ENCODE results near the gene SLC10A7.

Gene SLC10A7, protein sequence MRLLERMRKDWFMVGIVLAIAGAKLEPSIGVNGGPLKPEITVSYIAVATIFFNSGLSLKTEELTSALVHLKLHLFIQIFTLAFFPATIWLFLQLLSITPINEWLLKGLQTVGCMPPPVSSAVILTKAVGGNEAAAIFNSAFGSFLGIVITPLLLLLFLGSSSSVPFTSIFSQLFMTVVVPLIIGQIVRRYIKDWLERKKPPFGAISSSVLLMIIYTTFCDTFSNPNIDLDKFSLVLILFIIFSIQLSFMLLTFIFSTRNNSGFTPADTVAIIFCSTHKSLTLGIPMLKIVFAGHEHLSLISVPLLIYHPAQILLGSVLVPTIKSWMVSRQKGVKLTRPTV

DNA sequence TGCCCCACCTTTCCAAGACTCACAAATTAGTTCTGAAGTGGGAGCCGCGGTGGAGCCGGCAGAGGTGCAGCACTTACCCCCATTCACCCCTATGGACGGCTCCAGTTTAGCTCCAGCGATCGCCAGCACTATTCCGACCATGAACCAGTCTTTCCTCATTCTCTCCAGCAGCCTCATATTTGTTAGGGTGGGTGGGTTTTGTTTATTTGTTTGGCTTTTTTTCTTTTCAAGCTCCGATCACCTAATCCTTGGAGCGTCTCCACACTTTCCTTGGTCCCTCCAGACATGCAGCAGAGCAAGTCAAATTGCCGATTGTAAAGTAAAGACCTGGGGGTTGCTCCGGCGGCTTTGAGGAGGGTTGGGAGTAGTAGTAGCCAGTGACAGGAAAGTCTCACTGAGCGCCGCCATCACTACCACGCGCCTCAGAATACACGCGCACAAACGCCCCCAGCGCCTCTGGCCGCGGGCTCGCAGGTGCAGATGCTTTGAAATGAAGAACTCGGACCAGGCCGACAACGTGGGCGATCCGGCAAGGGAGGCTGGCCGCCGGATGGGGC lies at the start of gene SLC10A7:
Gene SLC10A7 (minus strand): TSS at position 400 of the 557 bp plus-strand sequence. CDS start 223 bp downstream, at position 177.
- peak; percentile 75 for DNase-seq

DNA sequence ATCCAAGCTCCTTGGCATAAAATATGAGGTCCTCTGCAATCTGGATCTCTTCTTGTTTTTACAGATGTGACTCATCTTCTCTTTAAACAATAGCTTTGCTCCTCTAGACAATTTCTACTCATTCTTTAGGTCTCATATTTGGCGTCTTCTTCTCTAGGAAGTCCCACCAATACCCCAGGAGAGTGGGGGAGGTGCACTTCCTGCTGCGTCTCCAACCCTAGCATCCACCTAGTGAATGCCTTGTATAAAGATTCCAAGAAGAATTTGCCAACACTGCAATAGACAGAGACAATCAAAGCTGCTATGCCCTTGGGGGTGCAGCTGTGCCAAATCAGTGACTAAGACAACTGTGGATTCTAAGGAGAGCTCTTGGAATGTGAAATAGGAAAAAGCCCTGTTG lies 45.7 kb upstream of the SLC10A7 start:
- no peak for DNase-seq

DNA sequence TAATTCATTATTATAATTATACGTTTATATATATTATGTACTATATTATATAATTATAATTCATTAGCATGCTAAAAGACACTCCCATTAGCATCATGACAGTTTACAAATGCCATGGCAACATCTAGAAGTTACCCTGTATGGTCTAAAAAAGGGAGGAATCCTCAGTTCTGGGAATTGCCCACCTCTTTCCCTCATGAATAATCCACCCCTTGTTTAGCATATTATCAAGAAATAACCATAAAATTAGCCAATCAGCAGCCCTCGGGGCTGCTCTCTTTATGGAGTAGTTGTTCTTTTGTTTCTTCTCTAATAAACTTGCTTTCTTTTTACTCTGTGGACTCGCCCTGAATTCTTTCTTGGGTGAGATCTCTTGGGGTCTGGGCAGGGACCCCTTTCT lies 42.8 kb upstream of the SLC10A7 start:
- no peak for DNase-seq

DNA sequence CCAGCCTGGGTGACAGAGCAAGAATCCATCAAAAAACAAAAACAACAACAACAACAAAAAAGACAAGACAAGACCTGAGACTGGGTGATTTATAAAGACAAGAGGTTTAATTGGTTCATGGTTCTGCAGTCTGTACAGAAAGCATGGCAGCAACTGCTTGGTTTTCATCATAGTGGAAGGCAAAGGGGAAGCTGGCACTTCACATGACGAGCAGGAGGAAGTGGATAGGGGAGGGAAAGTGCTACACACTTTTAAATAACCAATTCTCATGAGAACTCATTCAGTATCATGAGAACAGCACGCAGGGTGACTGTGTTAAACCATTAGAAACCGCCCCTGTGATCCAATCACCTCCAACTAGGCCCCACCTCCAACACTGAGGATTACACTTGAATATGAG lies 28.4 kb upstream of the SLC10A7 start:
- DNase-seq, result no peak

DNA sequence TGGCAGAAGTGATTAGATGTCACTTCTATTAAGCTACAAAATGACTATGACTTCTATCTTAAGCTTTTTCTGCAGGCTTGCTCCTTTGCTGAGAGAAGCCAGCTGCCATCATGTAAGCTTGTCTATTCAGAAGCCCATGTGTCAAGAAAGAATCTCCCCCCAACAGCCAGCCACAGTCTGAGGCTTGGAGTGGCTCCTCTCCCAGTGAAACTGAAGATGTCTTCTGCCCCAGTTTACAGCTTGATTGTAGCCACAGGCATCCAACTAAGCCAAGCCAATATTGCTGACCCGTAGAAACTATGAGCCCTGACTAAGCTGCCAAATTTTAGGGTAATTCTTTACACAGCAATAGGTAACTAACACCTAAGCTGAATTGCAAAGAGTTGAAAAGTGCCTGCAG lies 26.7 kb upstream of the SLC10A7 start:
- no peak for DNase-seq

DNA sequence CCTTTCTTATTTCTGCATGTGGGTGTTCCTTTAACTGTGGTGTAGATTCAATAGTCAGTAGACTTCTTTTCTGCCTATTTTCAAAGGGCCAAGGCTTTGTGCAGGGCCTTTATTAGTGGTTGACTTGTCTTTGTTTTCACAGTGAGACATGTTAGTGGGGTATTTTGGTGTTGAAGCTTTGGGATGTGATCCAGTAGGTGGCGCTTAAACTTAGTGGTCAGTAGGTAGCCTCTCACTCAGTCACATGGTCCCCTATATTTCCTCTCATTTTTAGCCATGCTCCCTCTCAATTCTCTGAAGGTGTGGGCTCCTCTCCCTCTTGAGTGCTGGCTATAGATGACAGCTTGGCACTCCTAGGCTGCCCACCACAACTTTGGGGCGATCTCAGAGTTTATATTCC lies 23.4 kb upstream of the SLC10A7 start:
- DNase-seq, result no peak

DNA sequence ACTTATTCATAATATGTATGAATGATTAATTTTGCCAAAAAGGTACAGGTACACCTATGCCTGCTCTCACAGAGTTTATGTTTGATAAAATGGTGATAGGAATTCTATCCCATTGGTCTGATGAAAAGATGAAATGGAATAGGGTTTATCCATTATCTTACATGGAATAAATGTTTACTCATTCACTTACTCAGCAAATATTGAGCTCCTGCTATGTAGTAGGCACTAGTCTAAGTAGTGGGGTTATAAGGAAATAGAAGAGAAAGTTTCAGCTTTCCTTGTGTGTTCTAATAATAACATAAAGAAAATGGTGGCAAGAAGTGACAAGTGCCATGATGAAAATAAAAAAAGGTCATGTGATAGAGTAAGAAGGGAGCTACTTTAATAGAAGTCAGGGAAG lies 12.4 kb upstream of the SLC10A7 start:
- DNase-seq, result no peak

DNA sequence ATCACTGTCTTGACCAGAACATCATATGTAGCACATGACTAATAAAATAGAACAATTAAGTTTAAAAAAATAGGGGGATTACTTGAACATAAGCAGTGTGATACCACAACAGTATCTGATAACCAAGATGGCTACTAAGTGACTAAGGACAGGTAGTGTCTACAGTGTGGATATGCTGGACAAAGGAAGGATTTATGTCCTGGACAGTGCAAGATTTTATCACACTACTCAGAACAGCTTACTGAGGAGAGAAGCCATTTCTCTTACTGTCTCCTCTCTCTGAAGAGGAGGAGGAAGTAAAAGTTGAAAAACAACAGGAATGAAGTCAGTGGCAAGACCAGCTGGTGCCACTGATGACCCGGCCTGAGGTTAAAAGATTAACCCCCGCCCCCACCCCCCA lies 4.0 kb upstream of the SLC10A7 start:
- DNase-seq, result no peak

DNA sequence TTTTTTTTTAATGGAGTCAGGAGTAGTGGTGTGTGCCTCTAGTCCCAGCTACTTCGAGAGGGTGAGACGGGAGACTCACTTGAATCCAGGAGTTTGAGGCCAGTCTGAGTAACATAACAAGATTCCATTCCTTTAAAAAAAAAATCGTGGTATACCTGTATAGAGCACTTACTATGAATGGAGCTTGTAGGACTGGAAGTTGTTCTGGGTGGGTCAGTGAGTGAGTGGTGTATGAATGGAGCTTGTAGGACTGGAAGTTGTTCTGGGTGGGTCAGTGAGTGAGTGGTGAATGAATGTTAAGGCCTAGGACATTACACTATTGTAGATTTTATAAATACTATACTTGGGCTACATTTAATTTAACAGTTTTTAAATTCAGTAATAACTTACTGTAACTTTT lies 2.9 kb upstream of the SLC10A7 start:
- DNase-seq, result no peak

DNA sequence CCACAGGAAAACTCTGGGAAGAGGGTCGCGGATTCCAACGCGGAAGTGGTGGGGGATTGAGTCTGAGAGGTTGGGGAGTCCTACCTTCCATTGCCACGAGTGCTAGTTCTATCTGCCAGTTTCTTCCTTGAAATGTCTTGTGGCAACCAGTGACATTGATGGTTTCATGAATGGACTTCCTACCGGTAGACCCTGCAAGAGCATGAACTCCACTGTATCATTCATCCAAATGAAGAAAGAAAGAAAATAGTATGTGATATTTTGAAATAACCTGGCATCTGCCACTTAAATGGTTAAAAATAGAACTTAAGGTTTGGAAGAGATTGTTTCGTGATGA lies 1.1 kb upstream of the SLC10A7 start:
- DNase-seq, result no peak

DNA sequence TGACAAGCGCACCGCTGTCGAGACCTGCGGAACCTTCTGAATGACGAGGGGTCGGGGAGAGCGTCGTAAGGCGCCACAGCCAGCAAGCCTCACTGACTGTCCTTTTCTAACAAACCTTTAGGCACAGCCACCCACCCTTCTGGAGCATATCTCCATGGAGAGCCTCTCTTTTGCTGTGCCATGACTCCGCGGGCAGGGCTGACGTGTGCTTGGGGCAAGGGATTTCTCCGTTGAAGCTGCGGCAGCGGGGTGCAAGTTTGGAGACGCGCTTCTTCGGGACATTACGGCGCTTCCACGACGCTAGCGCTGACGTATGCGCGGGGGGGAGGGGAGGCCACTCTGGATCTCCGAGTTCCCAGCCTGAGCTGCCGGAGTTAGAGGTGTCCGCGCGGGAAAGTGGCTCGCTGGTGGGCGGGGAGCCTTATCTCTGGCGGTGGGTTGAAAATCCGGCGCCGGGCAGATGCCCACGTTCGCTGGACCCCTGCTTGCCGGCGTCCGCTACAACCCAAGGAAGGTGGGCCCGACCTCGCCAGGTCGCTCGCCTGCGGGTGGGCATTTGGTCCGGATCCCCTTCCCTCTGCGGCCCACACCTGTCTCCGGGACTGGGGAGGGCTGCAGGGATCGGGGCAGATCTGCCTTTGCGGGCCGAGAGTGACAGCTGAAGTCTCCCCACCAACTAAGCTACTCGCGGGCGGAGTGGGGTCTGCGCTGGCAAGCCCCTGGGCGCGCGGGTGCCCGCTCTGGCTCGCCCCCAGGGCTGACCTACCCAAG lies 543 bp upstream of the SLC10A7 start:
- peak; percentile 84 for DNase-seq

DNA sequence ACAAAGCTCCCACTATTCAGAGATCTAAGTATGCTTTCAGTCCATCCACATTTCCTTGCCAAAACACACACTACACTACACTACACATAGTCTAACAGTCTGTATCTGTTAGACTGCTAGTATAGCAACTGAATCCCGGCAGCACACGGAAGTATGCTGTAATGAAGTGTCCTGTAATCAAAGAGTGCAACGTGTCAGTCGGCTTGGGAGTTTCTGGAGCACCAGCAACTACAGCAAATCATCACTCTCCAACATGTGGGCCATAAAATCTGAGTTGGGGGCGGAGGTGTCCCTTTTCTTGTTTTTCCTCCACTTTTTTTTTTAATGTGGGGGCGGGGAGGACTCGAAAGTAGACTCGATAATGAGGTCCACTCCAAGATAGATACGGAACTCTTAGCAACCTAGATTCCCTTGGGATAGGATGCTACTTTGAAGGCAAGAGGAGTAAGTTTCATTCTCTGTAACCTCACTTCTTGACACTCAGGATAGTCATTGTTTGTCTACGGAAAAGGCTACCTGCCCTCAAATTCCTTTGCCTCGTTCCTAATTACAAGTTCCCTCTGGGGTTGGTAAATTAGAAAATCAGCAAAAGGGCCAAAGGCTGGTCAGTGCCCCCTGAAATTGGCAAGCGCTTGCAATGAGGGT lies 722 bp downstream of the SLC10A7 start:
- no peak for DNase-seq

DNA sequence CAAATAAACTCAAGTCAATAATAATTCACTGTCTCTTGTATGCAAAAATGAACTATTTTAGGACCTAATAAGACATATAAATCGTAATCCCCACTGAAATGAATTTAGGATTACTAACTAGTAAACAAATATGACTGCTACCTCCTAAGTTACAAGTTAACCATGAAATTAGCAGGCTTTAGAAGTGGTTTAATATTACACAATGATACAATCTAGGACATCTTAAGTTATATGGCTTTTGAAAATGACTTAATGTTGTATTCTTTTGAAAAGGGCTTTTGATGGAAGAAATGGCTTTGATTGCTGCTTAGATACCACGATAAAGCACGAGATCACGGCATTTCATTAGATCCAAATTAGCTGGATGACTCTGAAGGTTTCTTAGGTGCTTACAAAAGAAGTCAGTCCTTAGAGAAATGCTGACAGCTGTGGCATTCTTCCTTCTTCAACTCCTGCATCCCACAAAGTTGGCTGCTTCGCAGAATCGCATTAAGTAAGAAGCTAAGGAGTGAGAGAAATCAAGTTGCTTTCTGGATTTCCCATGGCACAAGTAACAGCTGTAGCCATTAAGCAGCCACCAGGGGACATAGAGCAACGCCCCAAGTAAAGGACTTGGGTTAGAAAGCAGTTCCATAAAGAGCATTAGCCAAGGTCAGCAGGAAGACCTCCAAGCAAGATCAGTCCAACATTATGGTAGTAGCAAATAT lies 6.9 kb downstream of the SLC10A7 start:
- no peak for DNase-seq

DNA sequence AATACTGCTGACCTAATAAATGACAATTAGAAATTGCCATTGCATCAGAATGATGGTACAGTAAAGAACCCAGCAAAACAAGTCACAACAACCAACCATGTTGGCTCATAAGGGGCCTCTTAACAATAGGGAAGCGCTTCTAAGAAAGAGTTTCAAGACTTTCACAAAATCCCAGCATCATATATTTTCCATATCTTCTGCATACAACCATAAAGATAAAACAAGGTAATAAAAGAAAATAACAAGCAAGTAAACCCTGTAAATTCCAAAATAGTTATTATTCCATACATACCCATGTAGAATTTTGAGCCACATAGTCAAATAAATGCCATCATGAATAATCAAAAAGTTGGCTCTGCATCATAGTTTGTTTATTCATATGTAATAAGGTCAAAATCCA lies 8.2 kb downstream of the SLC10A7 start:
- no peak for DNase-seq

DNA sequence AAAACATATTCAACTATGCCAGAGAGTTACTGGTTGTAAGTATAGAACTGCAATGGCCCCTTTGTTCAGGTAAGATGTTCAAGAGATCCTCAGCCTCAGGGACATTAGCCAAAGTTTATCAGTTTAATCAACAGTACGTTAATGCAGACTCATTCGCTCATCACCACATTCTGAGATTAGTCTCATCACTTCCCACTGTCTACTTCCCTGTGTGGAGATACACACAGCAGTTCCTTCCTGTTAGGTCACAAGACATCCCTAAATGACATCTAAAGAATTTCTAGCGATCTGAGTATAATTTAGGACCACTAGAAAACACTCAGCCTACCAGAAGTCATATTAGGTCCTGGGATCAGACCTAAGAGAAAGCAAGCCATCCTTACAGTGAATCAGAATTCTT lies 10.4 kb downstream of the SLC10A7 start:
- no peak for DNase-seq

DNA sequence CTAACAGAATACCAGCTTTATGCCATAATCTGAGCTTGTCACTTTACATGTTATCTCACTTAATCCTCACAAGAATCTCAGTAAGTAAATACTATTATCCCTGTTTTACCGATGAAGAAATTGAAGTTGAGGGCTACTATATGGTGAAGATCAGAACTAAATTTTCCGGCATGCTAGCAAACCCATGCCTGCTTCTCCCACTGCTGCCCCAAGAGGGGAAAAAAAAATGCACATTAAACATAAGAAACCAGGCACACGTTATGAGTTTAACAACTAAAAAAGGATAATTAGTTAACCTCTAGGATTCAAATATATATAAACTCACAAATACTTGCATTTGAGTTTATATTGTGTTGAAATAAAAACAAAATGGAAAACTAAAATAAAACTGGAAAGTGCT lies 10.8 kb downstream of the SLC10A7 start:
- no peak for DNase-seq

DNA sequence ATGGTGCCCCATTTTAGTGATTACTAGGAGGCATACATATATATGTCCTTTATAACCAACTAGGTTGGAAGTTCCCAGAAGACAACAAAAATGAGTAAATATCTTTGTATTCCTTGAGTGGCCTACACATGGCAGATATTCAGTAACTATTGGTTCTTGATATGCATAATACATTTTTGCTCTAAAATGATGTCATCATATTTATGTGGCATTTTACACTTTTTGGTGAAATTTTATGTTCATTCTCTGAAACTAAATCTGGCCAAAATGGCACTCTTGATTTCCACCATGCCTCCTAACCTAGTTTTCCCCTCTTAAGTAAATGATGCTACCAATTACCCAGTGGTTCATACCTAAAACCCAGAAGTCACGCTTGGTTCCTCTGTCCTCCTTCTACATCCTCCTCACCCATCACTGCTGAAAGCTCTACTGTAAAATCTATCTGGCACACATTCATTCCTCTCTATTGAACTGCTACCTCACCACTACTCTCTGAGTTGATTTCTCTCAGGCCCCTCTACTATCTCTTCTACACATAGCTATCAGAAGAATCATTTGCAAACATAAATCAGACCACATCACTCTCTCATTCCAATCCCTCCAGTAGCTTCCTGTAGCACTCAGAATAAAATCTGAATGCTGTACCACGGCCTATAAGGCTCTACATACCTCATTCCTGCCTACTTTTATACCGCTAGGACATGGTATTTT lies 13.4 kb downstream of the SLC10A7 start:
- DNase-seq, result no peak

DNA sequence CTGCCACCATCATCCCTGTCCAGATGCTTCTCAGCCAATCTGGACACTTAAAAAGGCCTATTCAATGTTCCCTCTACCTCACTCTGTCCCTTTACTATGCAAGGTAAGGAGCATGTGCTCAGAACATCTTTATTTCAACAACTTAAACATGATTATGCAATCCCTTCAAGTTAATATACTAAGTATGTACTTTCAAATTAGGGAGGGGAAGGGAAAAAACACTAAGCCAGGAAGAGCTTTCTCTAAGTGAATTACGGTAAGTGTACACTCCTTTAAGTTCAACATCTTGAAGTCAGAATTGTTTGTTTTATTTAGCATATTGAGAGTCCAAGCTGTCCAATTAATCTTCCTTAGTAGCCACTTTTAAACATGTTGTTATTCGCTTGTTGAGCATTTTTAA lies 14.1 kb downstream of the SLC10A7 start:
- DNase-seq, result no peak

DNA sequence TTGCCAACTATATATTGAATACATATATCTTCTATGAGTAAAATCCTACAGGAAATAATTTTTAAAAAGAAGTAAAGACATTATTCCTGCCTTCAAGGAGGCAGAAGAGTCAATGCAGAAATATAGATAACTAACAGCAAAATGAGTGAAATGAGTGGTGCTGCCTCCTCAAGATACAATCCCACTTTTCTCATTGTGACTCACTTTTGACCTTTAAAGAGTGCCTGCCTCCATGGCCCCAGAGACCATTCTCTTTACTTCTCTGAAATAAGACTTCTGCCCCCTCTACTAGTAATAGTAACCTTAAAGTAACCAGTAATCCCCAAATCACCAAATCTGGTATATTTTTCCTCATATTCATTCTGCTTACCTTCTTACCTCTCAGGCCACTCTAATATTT lies 15.5 kb downstream of the SLC10A7 start:
- no peak for DNase-seq

DNA sequence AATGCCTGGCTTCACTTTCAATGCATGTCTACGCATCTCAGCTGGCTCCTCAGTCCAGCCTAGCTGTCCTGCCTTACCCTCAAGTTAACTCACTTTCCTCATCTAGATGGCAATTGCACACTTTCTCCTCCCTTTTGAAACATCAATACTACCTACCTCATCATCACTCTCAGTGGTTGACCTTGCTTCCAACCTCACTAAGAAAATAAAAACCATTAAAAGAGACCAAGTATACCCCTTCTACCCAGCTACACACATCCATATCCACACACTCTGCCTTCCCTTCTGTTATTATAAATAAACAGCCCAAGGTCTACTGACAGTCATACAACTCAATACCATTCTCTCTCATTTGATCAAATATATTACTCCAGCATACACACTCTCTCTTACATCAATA lies 21.5 kb downstream of the SLC10A7 start:
- no peak for DNase-seq

DNA sequence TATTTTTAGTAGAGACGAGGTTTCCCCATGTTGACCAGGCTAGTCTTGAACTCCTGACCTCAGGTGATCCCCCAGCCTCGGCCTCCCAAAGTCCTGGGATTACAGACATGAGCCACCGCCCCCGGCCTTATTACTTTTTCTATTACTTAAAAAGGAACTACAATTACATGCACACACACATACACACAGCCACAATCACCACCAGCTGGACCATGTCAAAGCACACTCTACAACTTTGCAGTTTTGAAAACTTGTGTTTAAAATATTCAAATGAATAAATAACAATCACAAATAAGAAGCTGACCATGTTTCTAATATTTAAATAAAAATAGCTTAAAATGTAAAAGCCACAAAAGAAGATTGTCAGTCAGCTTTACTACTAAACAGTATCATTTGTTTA lies 23.4 kb downstream of the SLC10A7 start:
- no peak for DNase-seq

DNA sequence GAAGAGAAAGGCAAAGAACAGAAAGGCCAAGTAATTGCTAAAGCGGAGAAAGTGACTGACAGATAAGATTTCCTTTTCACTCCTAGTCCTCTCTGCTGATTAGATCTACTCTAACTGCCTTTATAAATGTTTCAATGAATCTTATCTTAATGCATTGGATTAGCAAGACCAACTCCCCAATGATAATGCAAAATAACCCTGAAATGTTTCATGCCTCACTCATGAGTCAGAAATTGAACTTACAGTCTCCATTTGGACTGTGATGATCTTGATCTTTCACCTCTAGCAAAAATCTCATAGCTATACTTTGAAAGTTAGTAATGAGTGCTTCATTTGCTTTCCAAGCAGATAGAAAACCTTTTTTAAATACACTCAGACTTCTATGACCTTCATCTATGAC lies 26.5 kb downstream of the SLC10A7 start:
- DNase-seq, result no peak

DNA sequence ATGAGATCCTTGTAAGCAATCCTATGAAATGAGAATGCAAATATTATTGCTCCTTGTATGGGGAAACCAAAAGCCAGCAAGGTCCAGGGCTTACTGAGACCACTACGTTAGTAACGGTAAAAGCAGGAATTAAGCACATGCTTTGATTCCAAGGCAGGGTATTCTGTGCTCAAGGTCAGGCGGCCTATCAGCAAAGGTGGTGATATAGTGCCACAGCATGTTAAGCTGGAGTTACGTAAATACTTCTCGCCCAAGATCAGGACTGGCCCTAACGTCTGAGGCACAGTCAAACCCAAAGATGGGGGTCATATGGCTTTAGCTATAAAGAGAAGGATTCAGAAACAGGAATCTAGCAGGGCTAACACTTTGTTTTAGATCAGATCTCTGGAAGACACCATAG lies 27.6 kb downstream of the SLC10A7 start:
- DNase-seq, result no peak
